Measurements from ENCODE around the gene FAP.

FAP gene

GRCh38 chr2:162243294-162243693, at the start of gene FAP:
Gene FAP, minus strand, starts transcription at chr2:162243445. Its CDS starts 118 bp downstream, at chr2:162243327.
- no peak for DNase-seq (ENCODE audit: low spot score in 2 of 2)
- in situ Hi-C loops (cut with MboI; ENCODE audit: low sequenced_read_pairs), result no loop called here
- H3K9me3 ChIP-seq, result no peaks in the 10 kb centered on the region
- no peaks in the 10 kb centered on the region; the same call in 1 of the 2 replicates for H3K27me3 ChIP-seq (ENCODE audit: low read depth)
- no peaks in the 10 kb centered on the region for H3K4me1 ChIP-seq
- no peak within 1 kb of the TSS for H3K4me3 ChIP-seq
- no peaks in the 10 kb centered on the region for H3K36me3 ChIP-seq (replicated peaks)

GRCh38 chr2:162291748-162292147, 48.5 kb upstream of the FAP start:
- Histone ChIP-seq H3K4me1 (no peaks in the 10 kb centered on the region), H3K36me3 (replicated peaks) (no peaks in the 10 kb centered on the region)
- in situ Hi-C loops (cut with MboI; ENCODE audit: low sequenced_read_pairs), result no loop called here

GRCh38 chr2:162282765-162283425, 39.6 kb upstream of the FAP start:
- Histone ChIP-seq H3K27me3 (ENCODE audit: low read depth) (peaks cover 4% of the 10 kb centered on the region; the same call in 1 of the 2 replicates), H3K9me3 (no peaks in the 10 kb centered on the region), H3K4me3 (no peak overlapping the region), H3K36me3 (replicated peaks) (no peaks in the 10 kb centered on the region), H3K4me1 (no peaks in the 10 kb centered on the region)
- in situ Hi-C loops (cut with MboI; ENCODE audit: low sequenced_read_pairs), result no loop called here
- no peak for DNase-seq (ENCODE audit: low spot score in 2 of 2)

More at GRCh38 chr2:162291748-162292147, 48.5 kb upstream of the FAP start:
- Histone ChIP-seq H3K4me3 (no peak overlapping the region), H3K27me3 (ENCODE audit: low read depth) (peaks cover 7% of the 10 kb centered on the region), H3K9me3 (no peaks in the 10 kb centered on the region)
- DNase-seq (ENCODE audit: low spot score in 2 of 2), result no peak

GRCh38 chr2:162280654-162281053, 37.4 kb upstream of the FAP start:
- in situ Hi-C loops (cut with MboI; ENCODE audit: low sequenced_read_pairs), result no loop called here
- H3K36me3 ChIP-seq (replicated peaks), result no peaks in the 10 kb centered on the region
- DNase-seq (ENCODE audit: low spot score in 2 of 2), result no peak

GRCh38 chr2:162277381-162277780, 34.1 kb upstream of the FAP start:
- no peaks in the 10 kb centered on the region for H3K9me3 ChIP-seq
- no peaks in the 10 kb centered on the region for H3K4me1 ChIP-seq
- in situ Hi-C loops (cut with MboI; ENCODE audit: low sequenced_read_pairs), result no loop called here
- no peaks in the 10 kb centered on the region for H3K36me3 ChIP-seq (replicated peaks)
- H3K27me3 ChIP-seq (ENCODE audit: low read depth), result no peaks in the 10 kb centered on the region
- H3K4me3 ChIP-seq, result no peak overlapping the region
- no peak for DNase-seq (ENCODE audit: low spot score in 2 of 2)

More at GRCh38 chr2:162280654-162281053, 37.4 kb upstream of the FAP start:
- peaks cover 4% of the 10 kb centered on the region; the same call in 1 of the 2 replicates for H3K27me3 ChIP-seq (ENCODE audit: low read depth)
- H3K4me1 ChIP-seq, result no peaks in the 10 kb centered on the region
- no peak overlapping the region for H3K4me3 ChIP-seq
- no peaks in the 10 kb centered on the region for H3K9me3 ChIP-seq

GRCh38 chr2:162267996-162268395, 24.8 kb upstream of the FAP start:
- Histone ChIP-seq H3K9me3 (no peaks in the 10 kb centered on the region), H3K4me1 (no peaks in the 10 kb centered on the region), H3K36me3 (replicated peaks) (no peaks in the 10 kb centered on the region), H3K4me3 (no peak overlapping the region), H3K27me3 (ENCODE audit: low read depth) (no peaks in the 10 kb centered on the region)
- in situ Hi-C loops (cut with MboI; ENCODE audit: low sequenced_read_pairs), result no loop called here
- no peak for DNase-seq (ENCODE audit: low spot score in 2 of 2)

- DNase-seq (ENCODE audit: low spot score in 2 of 2), result no peak
- no peaks in the 10 kb centered on the region for H3K9me3 ChIP-seq
- H3K4me3 ChIP-seq, result no peak overlapping the region
- H3K36me3 ChIP-seq (replicated peaks), result no peaks in the 10 kb centered on the region
- H3K27me3 ChIP-seq (ENCODE audit: low read depth), result no peaks in the 10 kb centered on the region
- H3K4me1 ChIP-seq, result no peaks in the 10 kb centered on the region
- in situ Hi-C loops (cut with MboI; ENCODE audit: low sequenced_read_pairs), result no loop called here
Observed at GRCh38 chr2:162267496-162267895, 24.3 kb upstream of the FAP start.

- no peaks in the 10 kb centered on the region for H3K36me3 ChIP-seq (replicated peaks)
- H3K4me1 ChIP-seq, result peaks cover 7% of the 10 kb centered on the region; the same call in 1 of the 2 replicates
- H3K4me3 ChIP-seq, result no peak overlapping the region
- H3K9me3 ChIP-seq, result no peaks in the 10 kb centered on the region
- H3K27me3 ChIP-seq (ENCODE audit: low read depth), result no peaks in the 10 kb centered on the region
- in situ Hi-C loops (cut with MboI; ENCODE audit: low sequenced_read_pairs), result no loop called here
- no peak for DNase-seq (ENCODE audit: low spot score in 2 of 2)
Observed at GRCh38 chr2:162266460-162266760, 23.2 kb upstream of the FAP start.

- Histone ChIP-seq H3K27me3 (ENCODE audit: low read depth) (no peaks in the 10 kb centered on the region), H3K36me3 (replicated peaks) (no peaks in the 10 kb centered on the region), H3K4me3 (no peak overlapping the region), H3K9me3 (no peaks in the 10 kb centered on the region), H3K4me1 (peaks cover 7% of the 10 kb centered on the region; the same call in 1 of the 2 replicates)
- no peak for DNase-seq (ENCODE audit: low spot score in 2 of 2)
- in situ Hi-C loops (cut with MboI; ENCODE audit: low sequenced_read_pairs), result no loop called here
Observed at GRCh38 chr2:162265666-162266459, 22.6 kb upstream of the FAP start.

- in situ Hi-C loops (cut with MboI; ENCODE audit: low sequenced_read_pairs), result no loop called here
- peak; percentile 21 to 26 for DNase-seq (ENCODE audit: low spot score in 2 of 2)
- H3K36me3 ChIP-seq (replicated peaks), result no peaks in the 10 kb centered on the region
- peaks cover 7% of the 10 kb centered on the region; the same call in 1 of the 2 replicates for H3K4me1 ChIP-seq
- H3K9me3 ChIP-seq, result no peaks in the 10 kb centered on the region
- H3K27me3 ChIP-seq (ENCODE audit: low read depth), result 0 out of 2 replicates have a peak, but pooled peaks cover 3% of the 10 kb centered on the region
- H3K4me3 ChIP-seq, result no peak overlapping the region
Observed at GRCh38 chr2:162261032-162261945, 18.0 kb upstream of the FAP start.

- Histone ChIP-seq H3K4me3 (no peak overlapping the region), H3K36me3 (replicated peaks) (no peaks in the 10 kb centered on the region), H3K9me3 (no peaks in the 10 kb centered on the region), H3K27me3 (ENCODE audit: low read depth) (peaks cover 3% of the 10 kb centered on the region; the same call in 1 of the 2 replicates), H3K4me1 (peaks cover 7% of the 10 kb centered on the region; the same call in 1 of the 2 replicates)
- DNase-seq (ENCODE audit: low spot score in 2 of 2), result no peak
- in situ Hi-C loops (cut with MboI; ENCODE audit: low sequenced_read_pairs), result no loop called here
Observed at GRCh38 chr2:162258686-162259085, 15.4 kb upstream of the FAP start.

- Histone ChIP-seq H3K9me3 (no peaks in the 10 kb centered on the region), H3K27me3 (ENCODE audit: low read depth) (peaks cover 3% of the 10 kb centered on the region; the same call in 1 of the 2 replicates), H3K4me3 (no peak overlapping the region), H3K4me1 (peaks cover 7% of the 10 kb centered on the region; the same call in 1 of the 2 replicates), H3K36me3 (replicated peaks) (no peaks in the 10 kb centered on the region)
- in situ Hi-C loops (cut with MboI; ENCODE audit: low sequenced_read_pairs), result no loop called here
- DNase-seq (ENCODE audit: low spot score in 2 of 2), result no peak
Observed at GRCh38 chr2:162258169-162258568, 14.9 kb upstream of the FAP start.

GRCh38 chr2:162257425-162257824, 14.2 kb upstream of the FAP start:
- Histone ChIP-seq H3K9me3 (no peaks in the 10 kb centered on the region), H3K4me3 (no peak overlapping the region), H3K4me1 (peaks cover 7% of the 10 kb centered on the region; the same call in 1 of the 2 replicates), H3K27me3 (ENCODE audit: low read depth) (peaks cover 3% of the 10 kb centered on the region; the same call in 1 of the 2 replicates), H3K36me3 (replicated peaks) (no peaks in the 10 kb centered on the region)
- in situ Hi-C loops (cut with MboI; ENCODE audit: low sequenced_read_pairs), result no loop called here
- DNase-seq (ENCODE audit: low spot score in 2 of 2), result no peak
